GM21528 (cell line): ENCODE results near the gene EPB41.

Experiments used
- ATAC-seq: cut with Tn5 transposase; IDR thresholded peaks from one replicate; pipeline ENCODE4 v1.9.1; 2021; ENCODE audit warnings: mild to moderate bottlenecking, moderate library complexity; ENCODE audit not compliant: unreplicated experiment, low FRiP score

EPB41 gene

DNA sequence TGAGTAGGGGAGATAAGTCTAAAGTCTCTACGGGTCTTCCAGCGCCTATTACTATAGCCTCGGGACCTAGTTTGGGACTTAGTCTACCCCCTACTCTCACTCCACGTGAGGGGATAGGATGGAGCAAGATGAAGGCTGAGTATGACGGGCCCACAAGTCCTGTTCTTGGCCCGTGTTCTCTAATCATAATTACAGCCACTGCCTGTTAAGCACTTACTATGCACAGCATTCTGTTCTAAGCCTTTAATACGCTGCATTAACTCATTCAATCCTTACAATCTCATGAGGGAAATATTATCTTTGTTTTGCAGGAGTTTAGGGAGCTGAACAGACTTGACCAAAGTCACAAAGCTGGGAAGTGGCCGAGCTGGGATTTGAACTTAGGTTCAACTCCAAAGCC lies 23.9 kb upstream of the EPB41 start:
- no peak for ATAC-seq

DNA sequence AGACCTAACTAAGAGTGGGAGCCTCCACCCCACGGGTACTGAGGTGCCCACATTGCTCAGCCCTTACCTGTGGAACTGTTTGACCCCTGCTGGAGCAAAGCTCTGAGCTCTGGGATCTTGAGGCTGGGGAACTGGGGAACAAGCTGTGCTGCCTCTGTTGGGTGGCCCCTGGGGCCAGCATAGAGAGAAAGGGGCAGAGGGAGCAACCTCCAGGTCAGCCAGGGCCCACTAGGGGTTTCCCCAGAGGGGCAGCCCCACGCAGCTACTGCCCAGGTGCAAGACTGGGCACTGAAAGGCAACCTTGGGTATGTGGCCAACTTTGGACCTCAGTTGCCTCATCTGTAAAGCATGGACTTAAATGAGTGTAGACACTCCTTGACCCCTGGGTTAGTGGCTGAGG lies 23.5 kb upstream of the EPB41 start:
- ATAC-seq, result no peak

DNA sequence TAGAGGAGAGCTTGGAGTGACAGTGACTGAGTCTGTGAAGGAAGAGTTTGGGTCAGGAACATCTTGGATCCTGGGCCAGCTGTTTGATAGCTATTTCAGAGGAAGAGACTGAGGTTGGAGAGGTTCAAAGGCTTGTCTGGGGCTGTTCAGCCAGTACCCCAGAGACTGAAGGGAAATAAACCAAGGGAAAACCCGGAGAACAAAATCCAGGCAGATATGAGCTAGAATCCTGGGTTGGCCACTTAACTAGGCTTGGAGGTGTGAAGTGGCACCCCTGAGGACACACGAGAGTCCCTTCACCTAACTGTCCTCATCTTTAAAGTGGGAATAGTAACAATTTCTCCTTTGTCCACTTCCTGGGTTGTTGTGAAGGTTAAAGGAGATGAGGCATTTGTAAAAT lies 23.1 kb upstream of the EPB41 start:
- no peak for ATAC-seq

DNA sequence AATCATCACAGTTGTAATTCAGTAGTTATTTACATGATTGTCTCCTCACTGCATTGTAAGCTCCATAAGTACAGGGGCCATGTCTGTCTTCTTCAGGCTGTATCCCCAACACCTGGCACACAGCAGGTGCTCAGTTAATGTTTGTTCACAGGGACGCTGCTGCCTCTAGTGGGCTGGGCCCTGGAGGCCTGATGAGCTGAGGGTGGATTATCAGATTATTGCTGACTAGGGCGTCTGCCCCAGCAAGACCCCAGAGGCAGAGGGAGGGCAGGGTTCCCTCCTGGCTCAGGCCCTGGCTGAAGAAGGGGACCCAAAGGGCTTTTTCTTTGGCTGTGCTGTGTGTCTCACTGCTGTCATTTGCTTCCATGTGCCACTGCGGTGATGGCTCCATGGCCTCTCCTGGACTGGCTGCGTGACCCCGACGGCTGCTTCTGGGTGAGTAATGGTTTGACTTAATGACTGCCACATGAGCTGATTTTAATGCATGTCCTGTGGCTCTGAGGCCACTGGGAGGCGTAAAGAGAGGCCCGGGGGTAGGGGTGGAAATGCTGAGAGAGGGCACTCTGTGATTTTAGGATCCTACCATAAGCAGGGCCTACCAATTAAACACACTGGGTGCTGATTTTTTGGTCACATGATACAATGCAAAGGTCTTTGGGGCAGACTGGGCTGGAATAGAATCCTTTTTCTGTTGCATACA lies 20.8 kb upstream of the EPB41 start:
- no peak for ATAC-seq

DNA sequence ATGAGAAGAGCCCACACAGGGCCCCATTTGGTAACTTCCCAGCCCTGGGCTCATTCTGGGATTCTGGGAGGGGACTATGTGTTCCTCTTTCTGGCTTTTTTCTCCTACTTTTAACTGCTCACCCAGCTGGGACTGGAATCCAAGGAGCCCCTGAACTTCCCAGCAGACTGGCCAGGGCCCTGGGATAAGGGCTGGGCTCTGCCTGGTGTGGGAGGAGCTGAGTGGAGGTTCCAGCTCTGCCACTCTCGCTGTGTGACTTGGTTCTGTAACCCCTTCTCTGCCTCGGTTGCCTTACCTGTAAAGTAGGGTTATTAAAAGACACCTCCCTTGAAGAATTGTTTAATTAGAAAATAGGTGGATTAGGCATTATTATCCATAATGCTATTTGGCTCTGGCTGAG lies 19.6 kb upstream of the EPB41 start:
- no peak for ATAC-seq

DNA sequence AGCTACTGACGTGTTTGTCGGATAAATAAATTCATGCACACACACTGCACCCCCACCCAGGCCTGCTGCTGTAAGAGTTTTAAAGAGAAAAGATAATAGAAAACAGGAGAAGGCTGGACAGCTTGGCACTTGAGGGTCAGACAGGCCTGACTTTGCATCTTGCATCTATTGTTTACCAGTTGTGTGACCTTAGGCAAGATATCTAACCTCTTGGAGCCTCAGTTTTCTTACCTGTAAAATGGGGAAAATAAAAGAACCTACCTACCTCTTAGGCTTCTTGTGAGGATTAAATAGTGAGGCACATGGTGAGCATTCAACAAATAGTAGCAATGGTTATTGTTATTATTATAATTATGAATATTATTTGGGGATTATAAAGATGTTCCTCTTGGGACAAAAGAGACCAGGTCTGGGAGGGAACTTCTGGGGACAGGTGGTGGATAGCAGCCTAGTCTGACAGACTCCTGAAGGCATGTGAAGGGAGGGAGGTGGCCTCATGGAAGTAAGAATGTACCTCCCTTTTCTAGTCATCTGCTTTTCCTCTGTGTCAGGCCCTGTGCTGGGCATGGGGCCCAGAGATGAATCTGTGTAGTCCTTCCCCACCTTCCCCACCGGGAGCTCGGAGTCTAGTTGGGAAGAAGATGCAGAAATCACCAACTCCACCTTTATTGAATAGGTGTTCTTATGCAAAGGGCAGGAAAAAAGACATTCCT lies 18.3 kb upstream of the EPB41 start:
- no peak for ATAC-seq

DNA sequence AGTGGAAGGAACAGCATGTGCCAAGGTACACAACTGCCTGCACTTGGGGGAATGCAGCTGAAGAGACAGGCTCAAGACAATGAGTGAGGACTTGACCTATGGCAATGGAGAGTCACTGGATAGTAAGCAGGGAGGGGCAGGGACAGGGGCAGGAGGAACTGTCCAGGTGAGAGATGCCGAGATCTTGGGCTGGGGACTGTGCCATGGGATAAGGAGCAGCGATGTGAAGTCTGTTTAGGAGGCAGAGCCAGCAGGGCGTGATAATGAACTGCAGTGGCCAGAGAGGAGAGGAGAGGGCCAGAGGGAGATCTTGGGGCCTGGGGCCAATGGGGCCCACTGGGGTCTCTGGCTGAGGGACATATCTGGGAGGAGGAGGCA lies 17.8 kb upstream of the EPB41 start:
- ATAC-seq, result no peak

DNA sequence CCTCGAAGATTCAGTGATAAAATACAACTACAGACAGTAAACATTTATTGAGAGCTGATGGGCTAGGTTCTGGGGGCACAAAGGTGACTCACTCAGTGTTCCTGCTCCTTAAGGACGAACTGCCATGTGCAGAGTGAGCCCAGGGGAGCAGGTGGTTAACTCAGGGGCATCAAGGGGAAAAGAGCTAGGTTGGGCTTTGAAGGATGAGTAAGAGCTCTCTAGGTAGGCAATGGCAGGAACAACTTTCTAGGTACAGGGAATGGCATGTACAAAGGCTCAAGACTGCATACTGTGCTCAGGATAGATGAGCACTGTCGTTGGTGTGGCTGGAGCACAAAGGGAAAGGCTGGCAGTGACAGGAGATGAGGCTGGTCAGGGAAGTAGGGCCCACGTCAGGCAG lies 16.6 kb upstream of the EPB41 start:
- ATAC-seq, result no peak

DNA sequence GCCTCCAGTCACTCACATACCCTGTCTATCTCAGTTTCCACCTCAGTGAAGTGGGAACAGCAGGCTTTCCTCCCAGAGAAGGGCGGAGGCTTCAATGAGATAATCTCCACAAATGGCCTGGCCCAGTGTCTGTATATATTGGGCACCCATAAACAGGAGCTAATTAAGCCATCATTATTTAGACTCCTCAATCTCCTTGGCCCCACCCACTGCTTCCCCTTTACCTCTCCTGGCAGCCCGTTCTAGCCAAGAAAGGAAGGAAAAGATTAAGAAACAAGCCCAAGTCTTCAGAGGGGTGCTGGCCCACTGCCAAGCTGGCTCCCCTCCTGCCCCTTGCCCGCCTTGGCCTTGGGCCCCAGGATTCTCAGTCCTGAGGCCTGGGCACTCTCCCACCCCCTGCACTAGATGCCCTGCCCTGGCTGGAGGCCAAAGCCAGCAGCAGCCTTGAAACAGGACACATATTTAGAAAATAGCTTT lies 15.9 kb upstream of the EPB41 start:
- no peak for ATAC-seq

DNA sequence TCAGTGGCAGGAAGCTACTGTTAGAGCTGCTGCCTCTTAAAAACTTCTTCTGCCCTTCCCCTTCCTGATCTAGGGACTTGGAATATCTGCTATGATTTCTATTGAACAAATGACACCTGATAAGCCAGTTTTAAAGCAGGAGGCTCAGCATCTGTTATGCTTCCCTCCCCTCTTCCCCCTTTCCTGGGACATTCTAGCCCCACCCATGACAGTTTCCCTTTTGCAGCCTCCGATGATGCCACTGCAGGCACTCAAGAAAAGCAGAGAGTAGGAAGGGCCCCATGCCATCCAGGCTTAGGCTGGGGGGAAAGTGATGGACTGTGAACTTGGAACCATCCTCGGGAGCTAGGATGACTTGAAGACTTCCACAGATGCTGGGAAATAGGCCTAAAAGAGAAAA lies 15.1 kb upstream of the EPB41 start:
- no peak for ATAC-seq

DNA sequence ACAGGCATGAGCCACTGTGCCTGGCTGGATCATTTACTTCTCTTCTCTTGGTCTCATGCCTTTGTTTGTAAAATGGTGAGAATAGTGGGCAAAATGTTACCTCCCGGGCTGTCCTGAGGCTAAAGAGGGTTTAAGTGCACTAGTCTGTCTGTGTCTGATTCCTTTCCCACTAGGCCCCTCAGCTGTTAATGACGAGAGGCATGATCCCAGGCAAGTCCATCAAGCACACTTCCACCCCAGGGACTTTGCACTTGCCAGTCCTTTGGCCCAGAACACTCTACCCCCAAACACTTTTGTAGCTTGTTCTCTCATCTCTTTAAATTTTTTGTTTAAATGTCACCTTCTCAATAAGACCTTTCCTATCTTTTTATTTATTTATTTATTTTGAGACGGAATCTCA lies 13.8 kb upstream of the EPB41 start:
- no peak for ATAC-seq

DNA sequence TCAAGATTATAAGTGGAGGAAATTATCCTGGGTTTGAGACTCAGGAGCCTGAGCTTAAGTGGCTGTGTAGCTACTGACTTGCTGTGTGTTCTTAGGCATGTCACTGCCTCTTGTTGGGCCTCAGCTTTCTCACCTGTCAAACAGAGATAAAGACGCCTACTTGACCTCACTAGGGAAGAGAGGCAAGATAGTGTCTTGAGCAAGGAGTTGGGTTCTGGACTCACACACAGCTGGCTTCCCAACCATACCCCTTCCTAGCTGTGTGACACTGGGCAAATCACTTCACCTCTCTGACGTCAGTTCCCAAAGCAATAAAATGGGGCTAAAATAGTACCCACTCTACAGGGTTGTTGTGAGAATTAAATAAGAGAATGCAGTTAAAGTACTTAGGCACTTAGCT lies 11.6 kb upstream of the EPB41 start:
- ATAC-seq, result no peak

DNA sequence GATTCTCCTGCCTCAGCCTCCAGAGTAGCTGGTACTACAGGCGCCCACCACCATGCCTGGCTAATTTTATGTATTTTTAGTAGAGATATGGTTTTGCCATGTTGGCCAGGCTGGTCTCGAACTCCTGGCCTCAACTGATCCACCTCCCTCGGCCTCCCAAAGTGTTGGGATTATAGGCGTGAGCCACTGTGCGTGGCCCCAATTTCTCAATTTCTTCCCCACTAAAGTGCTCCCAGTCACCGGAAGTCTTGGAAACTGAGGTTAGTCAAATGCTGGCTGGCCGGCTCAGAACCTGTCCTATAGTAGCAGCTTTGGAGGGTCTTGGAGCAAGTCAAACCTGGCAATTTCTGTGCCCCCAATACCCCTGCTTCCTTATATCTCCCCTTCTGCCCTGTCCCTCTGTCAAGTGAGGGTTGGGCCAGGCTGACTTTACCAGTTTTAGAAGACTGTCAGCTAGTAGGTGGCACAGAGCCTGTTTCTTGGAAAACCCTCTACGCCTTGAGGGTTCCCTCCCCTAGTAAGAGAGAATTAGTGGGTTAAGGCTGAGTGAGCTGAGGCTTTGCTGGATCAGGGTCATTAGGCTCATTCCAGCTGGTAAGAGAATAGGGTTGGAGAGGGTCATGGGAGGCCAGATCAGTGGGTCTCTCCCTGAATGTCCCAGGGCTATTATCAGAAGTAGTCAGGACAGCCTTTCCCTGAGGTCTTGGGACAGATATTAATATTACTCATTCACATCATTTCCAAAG lies 8.3 kb upstream of the EPB41 start:
- ATAC-seq, result no peak

DNA sequence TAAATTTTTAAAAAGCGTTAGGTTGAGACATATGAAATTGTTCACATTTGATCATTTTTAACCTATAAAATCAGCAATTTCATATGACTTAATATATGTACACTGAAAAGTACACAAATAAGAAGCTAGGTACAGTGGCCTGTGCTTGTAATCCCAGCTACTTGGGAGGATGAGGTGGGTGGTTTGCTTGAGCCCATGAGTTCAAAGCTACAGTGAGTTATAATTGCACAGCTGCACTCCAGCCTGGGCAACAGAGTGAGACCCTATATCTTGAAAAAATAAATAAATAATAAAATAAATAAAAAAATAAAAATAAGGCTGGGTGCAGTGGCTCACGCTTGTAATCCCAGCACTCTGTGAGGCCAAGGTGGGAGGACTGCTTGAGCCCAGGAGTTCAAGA lies 5.2 kb upstream of the EPB41 start:
- no peak for ATAC-seq

DNA sequence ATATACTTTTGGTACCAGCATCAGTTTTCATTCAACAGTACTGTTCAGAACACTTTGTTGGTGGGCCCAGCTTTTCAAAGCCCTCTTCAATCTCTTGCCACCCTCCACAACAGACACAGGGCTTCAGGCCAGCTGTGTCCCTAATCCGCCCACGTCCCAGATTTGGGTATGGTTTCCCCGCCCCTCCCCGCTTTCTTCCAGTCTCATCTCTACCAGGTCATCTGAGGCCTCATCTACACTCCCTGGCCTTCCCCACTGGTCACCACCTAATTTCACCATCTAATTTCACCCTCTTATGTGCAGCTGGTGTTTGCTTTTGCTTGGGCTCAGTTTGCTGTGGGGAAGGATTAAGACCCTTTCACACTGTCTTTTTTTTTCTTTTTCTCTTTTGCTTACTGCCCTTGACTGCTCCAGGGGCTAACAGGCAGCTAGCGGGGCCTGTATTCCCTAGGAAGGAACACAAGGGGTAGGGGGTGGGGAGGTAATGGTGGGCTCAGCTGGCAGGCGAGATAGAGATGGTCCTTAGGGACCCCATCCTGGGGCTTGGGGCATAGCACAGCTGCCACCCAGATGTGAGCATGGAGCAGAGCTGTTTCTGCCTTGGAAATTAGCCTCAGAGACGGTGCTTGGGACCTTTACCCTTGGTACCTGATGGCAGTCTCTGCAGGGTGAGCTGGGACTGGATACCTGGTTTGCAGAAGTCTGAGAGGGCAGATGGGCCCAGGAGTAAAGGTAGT lies 3.8 kb upstream of the EPB41 start:
- no peak for ATAC-seq

DNA sequence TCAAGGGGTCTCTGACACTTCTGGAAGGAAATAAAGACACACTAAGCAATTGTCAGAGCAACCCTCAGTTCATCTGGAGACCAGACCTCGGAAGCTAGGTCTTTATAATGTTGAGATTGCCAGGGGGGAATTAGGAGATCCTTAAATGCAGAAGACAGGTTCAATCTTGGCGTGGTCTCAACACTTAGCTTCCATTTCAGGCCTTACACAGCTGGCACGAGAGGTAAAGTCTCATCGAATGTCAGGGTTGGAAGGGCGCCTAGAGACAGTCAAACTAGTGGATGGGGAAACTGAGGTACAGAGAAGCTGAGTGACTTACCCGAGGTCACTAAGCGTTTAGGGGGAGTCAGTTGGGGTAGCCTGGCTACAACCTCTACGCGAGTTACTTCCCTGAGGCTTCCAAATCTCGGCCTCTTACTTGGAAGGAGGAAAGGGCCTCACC lies 562 bp upstream of the EPB41 start:
- ATAC-seq, result no peak

DNA sequence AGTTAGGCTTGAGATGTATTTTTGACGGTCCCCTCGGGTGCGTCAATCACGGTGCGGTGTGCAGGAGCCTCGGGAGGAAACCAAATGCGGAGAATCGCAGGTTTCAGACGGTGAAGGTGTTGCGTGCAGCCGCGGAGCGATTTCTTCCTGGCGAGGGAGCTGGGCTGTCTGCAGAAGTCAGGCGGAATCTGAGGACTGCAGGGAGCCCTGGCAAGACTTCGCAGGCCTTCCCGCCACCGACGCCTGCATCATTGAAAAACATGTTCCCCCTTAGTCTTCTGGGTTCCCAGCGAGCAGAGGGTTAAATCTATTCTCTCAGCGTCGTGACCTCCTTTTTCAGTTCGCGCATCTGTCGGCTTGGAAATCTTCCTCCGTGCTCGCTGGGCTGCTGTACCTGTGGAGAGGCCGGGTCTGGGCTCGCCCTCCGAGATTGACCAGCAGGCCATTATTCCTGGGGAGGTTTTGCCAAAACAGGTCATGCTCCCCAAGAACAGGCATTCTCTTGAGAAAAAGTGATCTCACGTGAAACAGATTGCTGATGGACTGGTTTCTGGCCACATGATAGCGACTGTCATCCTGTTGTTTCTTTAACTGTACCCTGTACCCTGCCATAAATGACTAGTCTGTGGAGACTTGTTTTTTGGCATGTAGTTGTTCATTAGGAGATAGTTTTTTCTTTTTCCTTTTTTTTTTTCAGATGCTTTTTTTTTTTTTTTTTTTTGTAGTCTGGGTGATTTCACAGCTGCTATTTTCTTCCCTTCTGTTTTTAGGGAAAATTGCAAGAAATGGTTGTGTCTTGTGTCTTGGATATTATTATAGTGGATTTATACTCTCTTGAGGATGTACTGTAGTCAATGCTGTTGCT lies 894 bp downstream of the EPB41 start:
- no peak for ATAC-seq

DNA sequence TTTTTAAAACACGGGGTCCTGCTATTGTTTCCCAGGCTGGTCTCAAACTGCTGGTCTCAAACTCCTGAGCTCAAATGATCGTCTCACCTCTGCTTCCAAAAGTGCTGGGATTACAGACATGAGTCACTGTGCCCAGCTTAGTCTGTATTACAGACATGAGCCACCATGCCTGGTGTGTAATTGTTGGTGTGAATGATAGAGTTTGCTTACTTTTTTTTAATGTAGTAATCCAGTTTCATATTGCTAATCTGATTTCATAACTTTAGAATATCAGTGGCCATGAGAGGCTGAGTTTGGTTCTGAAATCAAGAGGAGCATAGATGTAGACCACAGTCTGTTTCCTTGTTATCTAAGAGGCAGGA lies 3.4 kb downstream of the EPB41 start:
- no peak for ATAC-seq

DNA sequence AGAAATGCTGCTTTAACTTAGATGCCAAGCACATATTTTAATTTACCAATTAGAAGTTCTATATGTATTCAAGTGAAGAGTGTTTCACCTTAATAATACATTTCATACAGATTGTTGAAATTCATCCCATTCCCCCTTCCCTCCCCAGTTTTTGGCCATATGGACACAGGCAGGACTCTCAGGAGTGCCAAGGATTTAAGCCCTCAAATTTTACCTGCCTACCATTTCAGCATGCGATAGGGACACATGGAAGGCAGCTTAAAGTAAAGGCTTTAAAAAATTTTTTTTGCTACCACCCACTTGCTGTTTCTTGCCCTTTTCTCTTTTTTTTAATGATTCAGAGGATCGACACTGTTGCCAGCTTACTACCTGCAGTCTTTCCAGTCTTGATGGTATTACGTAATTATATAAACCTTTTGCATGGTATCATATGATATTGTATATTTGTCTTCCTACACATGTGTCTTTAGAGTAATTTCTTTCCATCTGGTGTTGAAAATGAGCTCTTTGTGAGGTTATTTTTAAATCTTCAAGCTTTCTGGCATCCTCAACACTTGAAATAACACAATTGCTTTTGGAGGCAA lies 7.0 kb downstream of the EPB41 start:
- ATAC-seq, result no peak
